Endothelial cell (in vitro differentiated cells): ENCODE measurements around the gene RAD51B. TPM values are rescaled to one million over a fixed set of nuclear protein-coding genes. Genes with fewer than 3 reads are reported as not detected.
"Not testable (repeated sequence)": the region's sequence is repeated elsewhere in the genome, so short reads cannot be mapped to it uniquely, and the experiment has no call there.

Experiments
- DNase-seq: peaks from one replicate; pipeline ENCODE4 v3.0.0; 2021; ENCODE audit warnings: low spot score
- H3K27ac Mint-ChIP-seq: one replicate; pipeline ENCODE4 v1.8.0; 2021; ENCODE audit warnings: mixed read lengths, inconsistent platforms; ENCODE audit not compliant: unreplicated experiment
- H3K27me3 Mint-ChIP-seq: one replicate; pipeline ENCODE4 v1.8.0; 2021; ENCODE audit warnings: mild to moderate bottlenecking, moderate library complexity, mixed read lengths, inconsistent platforms; ENCODE audit not compliant: unreplicated experiment
- H3K36me3 Mint-ChIP-seq: one replicate; pipeline ENCODE4 v1.8.0; 2021; ENCODE audit warnings: mild to moderate bottlenecking, low read depth, mixed read lengths, inconsistent platforms; ENCODE audit not compliant: unreplicated experiment
- H3K4me1 Mint-ChIP-seq: one replicate; pipeline ENCODE4 v1.8.0; 2021; ENCODE audit warnings: mild to moderate bottlenecking, mixed read lengths, inconsistent platforms; ENCODE audit not compliant: unreplicated experiment
- H3K4me3 Mint-ChIP-seq: one replicate; pipeline ENCODE4 v1.8.0; 2021; ENCODE audit warnings: mild to moderate bottlenecking, mixed read lengths, inconsistent platforms; ENCODE audit not compliant: unreplicated experiment
- H3K9me3 Mint-ChIP-seq: one replicate; pipeline ENCODE4 v1.8.0; 2021; ENCODE audit warnings: mixed read lengths, inconsistent platforms; ENCODE audit not compliant: unreplicated experiment
- CTCF ChIP-seq: fragments of 200-600 bp; sonication (generic); IDR thresholded peaks from one replicate; pipeline ENCODE4 v1.5.0; 2021; ENCODE audit warnings: antibody characterized with exemption; ENCODE audit not compliant: unreplicated experiment
- total RNA-seq: library from RNA; stranded (reverse); fragmentation: NEBNext Ultra II Directional; extraction: Animal tissue kit (Norgen Biotek cat#: 25700); gene quantifications from one replicate; pipeline ENCODE4 v1.2.1, GENCODE V29; 2021; ENCODE audit not compliant: unreplicated experiment

Gene RAD51B
- total RNA-seq, 1 donor from 2014 or later, result 23.5 TPM

- Mint-ChIP-seq H3K36me3 (peaks cover 29% of the 10 kb centered on the region), H3K9me3 (peaks cover 22% of the 10 kb centered on the region), H3K4me3 (no peak overlapping the region), H3K27me3 (no peaks in the 10 kb centered on the region), H3K27ac (no peak overlapping the region), H3K4me1 (no peaks in the 10 kb centered on the region)
- TF ChIP-seq CTCF, result no peak
- no peak for DNase-seq
Observed at GRCh38 chr14:68099495-68100045, 280.0 kb downstream of the RAD51B start.

- not testable (repeated sequence) for H3K4me3 Mint-ChIP-seq
Observed at GRCh38 chr14:68101715-68102301, 282.2 kb downstream of the RAD51B start.

GRCh38 chr14:68103853-68104252 is 284.3 kb downstream of the RAD51B start:
- no peak for DNase-seq
- Mint-ChIP-seq H3K4me1 (no peaks in the 10 kb centered on the region), H3K9me3 (peaks cover 17% of the 10 kb centered on the region), H3K4me3 (no peak overlapping the region), H3K36me3 (peaks cover 26% of the 10 kb centered on the region), H3K27ac (no peak overlapping the region), H3K27me3 (no peaks in the 10 kb centered on the region)
- no peak for TF ChIP-seq CTCF

More at GRCh38 chr14:68101715-68102301, 282.2 kb downstream of the RAD51B start:
- DNase-seq, H3K4me1 Mint-ChIP-seq, H3K27me3 Mint-ChIP-seq, H3K27ac Mint-ChIP-seq: not testable (repeated sequence)
- peaks cover 29% of the 10 kb centered on the region for H3K36me3 Mint-ChIP-seq
- H3K9me3 Mint-ChIP-seq, result peaks cover 22% of the 10 kb centered on the region

GRCh38 chr14:68104518-68104917 is 284.9 kb downstream of the RAD51B start:
- Mint-ChIP-seq H3K27ac (no peak overlapping the region), H3K4me3 (no peak overlapping the region), H3K9me3 (peaks cover 17% of the 10 kb centered on the region), H3K4me1 (peaks cover 6% of the 10 kb centered on the region), H3K27me3 (no peaks in the 10 kb centered on the region), H3K36me3 (peaks cover 26% of the 10 kb centered on the region)
- TF ChIP-seq CTCF, result no peak
- no peak for DNase-seq

GRCh38 chr14:68105816-68106215 is 286.2 kb downstream of the RAD51B start:
- peaks cover 16% of the 10 kb centered on the region for H3K4me1 Mint-ChIP-seq
- H3K4me3 Mint-ChIP-seq, result no peak overlapping the region
- DNase-seq, result no peak
- peaks cover 16% of the 10 kb centered on the region for H3K36me3 Mint-ChIP-seq
- TF ChIP-seq CTCF, result no peak
- H3K9me3 Mint-ChIP-seq, result peaks cover 8% of the 10 kb centered on the region
- H3K27me3 Mint-ChIP-seq, result no peaks in the 10 kb centered on the region
- no peak overlapping the region for H3K27ac Mint-ChIP-seq
